Measurements from ENCODE around the gene DIP2A. TPM values are rescaled to one million over a fixed set of nuclear protein-coding genes. Genes with fewer than 3 reads are reported as not detected.

DIP2A gene
- polyA plus RNA-seq, 4 donors = 13.8 to 42.9 (median 22.8) TPM

DNA sequence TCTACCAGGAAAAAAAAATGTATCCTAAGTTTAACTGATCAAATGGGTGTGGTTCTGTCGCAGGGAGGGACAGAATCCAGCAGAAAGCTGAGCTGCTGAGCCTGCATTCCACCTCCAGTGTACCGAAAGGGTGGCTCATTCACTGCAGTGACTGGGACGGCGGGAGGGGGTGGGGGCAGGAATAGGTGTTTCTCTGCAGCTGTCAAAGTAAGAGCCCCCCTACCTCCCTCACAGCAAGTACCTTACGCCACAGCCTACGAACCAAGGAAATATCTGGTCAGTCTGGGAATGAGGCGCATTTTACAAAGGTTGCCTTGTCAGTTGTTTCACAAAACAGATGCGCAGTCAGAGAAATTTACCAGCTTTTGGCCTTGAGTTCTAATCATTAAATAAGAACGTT, 144.5 kb downstream of the DIP2A start:
- H3K9me3 ChIP-seq (ENCODE audit: control insufficient read depth in 2 of 2, insufficient read depth in 1 of 2, low read depth in 1 of 2, low read length in 1 of 2) = no peaks in the 10 kb centered on the region
- 38 to 47% (median 46%) methylated on average over 7 to 9 of the region's 9 CpGs for WGBS, 3 donors
- DNase-seq (no peak), FAIRE-seq (no peak)
- H3K4me3 ChIP-seq (ENCODE audit: low read depth in 1 of 3, low read length in 3 of 3) = no peak overlapping the region
- no peak overlapping the region for H3K27ac ChIP-seq (ENCODE audit: low read depth in 1 of 3, low read length in 2 of 3)
- H3K27me3 ChIP-seq (ENCODE audit: control insufficient read depth in 3 of 3, insufficient read depth in 3 of 3, low read length in 3 of 3) = no peaks in the 10 kb centered on the region
- H3K4me1 ChIP-seq (ENCODE audit: control insufficient read depth in 3 of 3, insufficient read depth in 2 of 3, low read depth in 1 of 3, low read length in 2 of 3) = no peaks in the 10 kb centered on the region
- no peaks in the 10 kb centered on the region for H3K36me3 ChIP-seq (ENCODE audit: control insufficient read depth in 3 of 3, insufficient read depth in 2 of 3, low read depth in 1 of 3, low read length in 3 of 3)

DNA sequence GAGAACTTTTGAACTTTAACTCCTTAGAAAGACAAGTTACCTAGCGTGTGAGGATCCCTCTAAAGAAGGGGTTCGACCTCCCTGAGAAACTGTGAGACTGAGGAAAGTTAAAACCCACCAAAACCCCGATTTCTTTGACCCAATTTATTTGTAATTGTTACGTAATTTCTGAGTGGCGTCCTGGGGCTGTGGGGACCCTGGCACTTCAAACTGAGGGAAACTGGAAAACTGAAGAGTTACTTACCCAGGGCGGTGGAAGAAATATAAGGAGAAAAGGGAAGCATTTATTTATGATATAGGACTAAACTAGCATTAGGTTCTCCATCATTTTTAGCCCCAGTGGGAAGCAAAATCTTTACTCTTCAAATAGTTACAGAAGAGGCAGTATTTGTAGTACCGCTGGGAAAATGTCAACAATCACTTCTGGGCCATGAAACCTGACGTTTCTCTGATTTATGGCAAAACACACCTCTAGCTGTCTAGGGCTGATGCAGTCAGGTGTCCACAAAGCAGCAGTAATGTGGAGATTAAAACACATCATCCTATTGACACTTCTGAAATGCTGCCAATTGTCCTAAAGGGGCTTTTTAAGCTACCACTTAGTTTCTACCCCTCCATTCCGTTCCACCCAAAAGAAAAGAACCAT, 145.8 kb downstream of the DIP2A start:
- Histone ChIP-seq H3K9me3 (ENCODE audit: control insufficient read depth in 2 of 2, insufficient read depth in 1 of 2, low read depth in 1 of 2, low read length in 1 of 2) (no peaks in the 10 kb centered on the region), H3K27ac (ENCODE audit: low read depth in 1 of 3, low read length in 2 of 3) (no peak overlapping the region), H3K36me3 (ENCODE audit: control insufficient read depth in 3 of 3, insufficient read depth in 2 of 3, low read depth in 1 of 3, low read length in 3 of 3) (no peaks in the 10 kb centered on the region), H3K27me3 (ENCODE audit: control insufficient read depth in 3 of 3, insufficient read depth in 3 of 3, low read length in 3 of 3) (no peaks in the 10 kb centered on the region), H3K4me3 (ENCODE audit: low read depth in 1 of 3, low read length in 3 of 3) (peak overlapping the region in 1 of 3 donors; percentile 23), H3K4me1 (ENCODE audit: control insufficient read depth in 3 of 3, insufficient read depth in 2 of 3, low read depth in 1 of 3, low read length in 2 of 3) (no peaks in the 10 kb centered on the region)
- DNase-seq = no peak
- WGBS, 3 donors = 70 to 77% (median 72%) methylated on average over 9 of the region's 9 CpGs
- no peak for FAIRE-seq

DNA sequence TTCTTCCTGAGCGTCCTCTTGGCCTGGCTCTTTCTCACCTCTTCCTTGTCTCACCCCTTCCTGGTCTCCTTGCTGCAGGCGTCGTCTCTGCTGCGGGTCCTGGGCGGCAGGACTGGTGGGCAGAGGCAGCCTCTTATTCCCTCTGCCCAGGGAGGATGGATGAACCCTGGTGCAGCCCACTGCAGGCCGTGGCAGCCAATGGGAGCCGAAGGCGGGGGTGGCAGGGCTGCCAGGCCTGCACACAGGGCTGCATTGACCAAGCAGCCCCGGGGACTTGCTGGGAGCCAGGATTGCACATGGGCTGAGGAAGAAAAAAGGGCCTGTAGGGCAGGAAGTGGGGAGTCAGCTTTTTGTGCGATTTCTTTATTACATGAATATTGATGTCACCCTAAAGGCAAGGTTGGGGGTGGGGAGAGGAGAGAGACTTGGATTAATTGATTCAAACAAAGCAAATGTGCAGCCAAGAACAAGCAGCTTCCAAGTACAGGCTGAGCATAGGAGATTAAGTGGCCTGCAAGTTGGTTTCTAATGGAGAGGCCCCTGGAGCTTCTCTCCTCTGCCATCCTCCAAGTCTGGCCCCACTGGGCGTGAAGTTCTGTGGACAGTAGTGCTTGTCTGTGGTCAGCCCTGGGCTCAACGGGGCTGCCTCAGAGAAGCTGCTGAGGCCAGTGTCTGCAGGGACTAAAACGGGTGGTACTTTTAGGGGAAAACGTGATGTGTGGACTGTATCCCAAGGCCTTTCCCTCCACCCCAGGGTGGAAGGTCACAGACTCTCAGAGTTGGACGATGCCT, 146.5 kb downstream of the DIP2A start, which contains the start of gene S100B:
Gene S100B, minus strand, starts transcription at position 108 of the 792 bp plus-strand sequence. CDS start 2,667 bp downstream, outside the sequence.
- FAIRE-seq = no peak
- Histone ChIP-seq H3K27ac (ENCODE audit: low read depth in 1 of 3, low read length in 2 of 3) (peak within 1 kb of the TSS in 1 of 3 donors; percentile 39), H3K4me1 (ENCODE audit: control insufficient read depth in 3 of 3, insufficient read depth in 2 of 3, low read depth in 1 of 3, low read length in 2 of 3) (no peaks in the 10 kb centered on the region), H3K9me3 (ENCODE audit: control insufficient read depth in 2 of 2, insufficient read depth in 1 of 2, low read depth in 1 of 2, low read length in 1 of 2) (peaks cover 0 to 1% of the 10 kb centered on the region in 2 donors), H3K4me3 (ENCODE audit: low read depth in 1 of 3, low read length in 3 of 3) (peak within 1 kb of the TSS in 1 of 3 donors; percentile 23), H3K36me3 (ENCODE audit: control insufficient read depth in 3 of 3, insufficient read depth in 2 of 3, low read depth in 1 of 3, low read length in 3 of 3) (no peaks in the 10 kb centered on the region), H3K27me3 (ENCODE audit: control insufficient read depth in 3 of 3, insufficient read depth in 3 of 3, low read length in 3 of 3) (no peaks in the 10 kb centered on the region)
- DNase-seq = no peak
- WGBS, 3 donors = 71 to 73% (median 72%) methylated on average over 15 of the region's 15 CpGs

DNA sequence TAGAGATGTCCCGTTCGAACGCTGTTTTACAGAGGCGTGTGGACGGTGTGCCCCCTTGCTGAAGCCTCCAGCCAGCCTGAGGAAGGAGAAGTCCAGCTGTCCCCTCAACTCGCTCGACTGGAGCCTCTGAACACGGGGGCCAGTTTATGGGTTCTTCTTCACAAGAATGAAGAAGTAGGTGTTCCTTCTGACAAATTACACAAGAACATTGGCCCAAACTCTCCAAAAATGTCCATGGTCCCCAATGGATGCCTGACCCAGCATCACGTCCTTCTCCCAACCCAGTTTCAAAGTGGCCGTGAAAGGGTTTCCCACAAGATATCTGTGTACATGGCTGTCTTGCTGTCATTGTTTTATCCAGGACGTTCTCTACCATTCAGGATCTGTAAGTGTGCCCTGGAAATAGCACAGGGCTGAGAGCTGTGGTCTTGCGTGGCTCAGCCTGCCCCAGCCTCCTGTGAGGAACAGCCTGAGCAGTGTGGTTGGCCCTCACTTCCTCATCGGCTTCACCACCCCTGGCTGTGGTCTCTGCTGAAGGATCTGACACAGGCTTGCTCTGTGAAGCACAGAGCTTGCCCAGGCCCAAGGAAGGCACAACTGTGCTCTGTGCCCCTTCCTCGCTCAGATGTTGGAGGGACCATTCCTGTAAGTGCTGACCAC, 147.2 kb downstream of the DIP2A start:
- Histone ChIP-seq H3K27me3 (ENCODE audit: control insufficient read depth in 3 of 3, insufficient read depth in 3 of 3, low read length in 3 of 3) (no peaks in the 10 kb centered on the region), H3K27ac (ENCODE audit: low read depth in 1 of 3, low read length in 2 of 3) (peak overlapping the region in 1 of 3 donors; percentile 39), H3K4me1 (ENCODE audit: control insufficient read depth in 3 of 3, insufficient read depth in 2 of 3, low read depth in 1 of 3, low read length in 2 of 3) (no peaks in the 10 kb centered on the region), H3K9me3 (ENCODE audit: control insufficient read depth in 2 of 2, insufficient read depth in 1 of 2, low read depth in 1 of 2, low read length in 1 of 2) (peaks cover 0 to 8% of the 10 kb centered on the region in 2 donors), H3K36me3 (ENCODE audit: control insufficient read depth in 3 of 3, insufficient read depth in 2 of 3, low read depth in 1 of 3, low read length in 3 of 3) (no peaks in the 10 kb centered on the region), H3K4me3 (ENCODE audit: low read depth in 1 of 3, low read length in 3 of 3) (no peak overlapping the region)
- DNase-seq (peak in 1 of 2 donors; percentile 40), FAIRE-seq (no peak)
- WGBS, 3 donors = 74 to 80% (median 74%) methylated on average over 14 of the region's 14 CpGs

DNA sequence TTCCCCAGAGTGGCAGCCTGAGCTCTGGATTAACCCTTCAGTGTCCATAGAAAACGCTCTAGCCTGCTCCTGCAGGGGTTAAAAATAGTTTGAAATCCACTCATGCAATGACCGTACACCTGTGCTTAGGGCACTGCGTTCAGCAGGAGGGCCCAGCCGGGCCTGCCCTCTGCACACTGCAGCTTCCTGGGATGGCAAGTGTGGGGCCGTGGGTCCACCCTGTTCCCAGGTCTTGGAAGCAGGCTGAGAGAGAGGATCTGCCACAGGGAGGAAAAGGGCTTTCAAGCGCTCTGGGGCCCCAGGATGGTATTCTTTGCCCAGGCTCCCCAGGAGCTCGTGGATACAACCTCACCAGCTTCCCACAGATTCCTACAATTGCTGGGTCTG, 147.7 kb downstream of the DIP2A start:
- no peak overlapping the region for H3K4me3 ChIP-seq (ENCODE audit: low read depth in 1 of 3, low read length in 3 of 3)
- 58 to 74% (median 71%) methylated on average over 7 of the region's 7 CpGs for WGBS, 3 donors
- peaks cover 0 to 8% of the 10 kb centered on the region in 2 donors for H3K9me3 ChIP-seq (ENCODE audit: control insufficient read depth in 2 of 2, insufficient read depth in 1 of 2, low read depth in 1 of 2, low read length in 1 of 2)
- no peaks in the 10 kb centered on the region for H3K36me3 ChIP-seq (ENCODE audit: control insufficient read depth in 3 of 3, insufficient read depth in 2 of 3, low read depth in 1 of 3, low read length in 3 of 3)
- no peak overlapping the region for H3K27ac ChIP-seq (ENCODE audit: low read depth in 1 of 3, low read length in 2 of 3)
- FAIRE-seq (no peak), DNase-seq (no peak)
- H3K4me1 ChIP-seq (ENCODE audit: control insufficient read depth in 3 of 3, insufficient read depth in 2 of 3, low read depth in 1 of 3, low read length in 2 of 3) = no peaks in the 10 kb centered on the region
- no peaks in the 10 kb centered on the region for H3K27me3 ChIP-seq (ENCODE audit: control insufficient read depth in 3 of 3, insufficient read depth in 3 of 3, low read length in 3 of 3)

DNA sequence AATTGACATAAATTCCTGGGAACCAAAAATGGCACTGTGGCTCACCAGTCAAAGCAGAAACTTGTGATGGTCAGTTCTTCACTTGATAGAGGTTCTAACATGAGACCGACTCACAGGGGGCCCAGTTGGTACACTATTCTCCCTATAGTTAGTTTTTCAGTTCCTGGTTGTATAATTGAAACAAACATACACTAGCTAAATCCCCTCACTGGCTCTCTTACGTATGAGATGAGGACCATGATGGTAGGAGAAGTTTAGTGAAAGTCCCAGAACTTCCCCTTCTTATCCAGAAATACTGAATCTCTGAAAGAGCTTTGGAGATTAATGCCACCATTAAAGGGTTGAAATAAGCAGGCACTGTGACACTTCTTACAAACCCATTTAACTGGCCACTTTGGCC, 148.9 kb downstream of the DIP2A start:
- Histone ChIP-seq H3K4me1 (ENCODE audit: control insufficient read depth in 3 of 3, insufficient read depth in 2 of 3, low read depth in 1 of 3, low read length in 2 of 3) (no peaks in the 10 kb centered on the region), H3K4me3 (ENCODE audit: low read depth in 1 of 3, low read length in 3 of 3) (no peak overlapping the region), H3K27ac (ENCODE audit: low read depth in 1 of 3, low read length in 2 of 3) (no peak overlapping the region), H3K36me3 (ENCODE audit: control insufficient read depth in 3 of 3, insufficient read depth in 2 of 3, low read depth in 1 of 3, low read length in 3 of 3) (no peaks in the 10 kb centered on the region), H3K27me3 (ENCODE audit: control insufficient read depth in 3 of 3, insufficient read depth in 3 of 3, low read length in 3 of 3) (no peaks in the 10 kb centered on the region), H3K9me3 (ENCODE audit: control insufficient read depth in 2 of 2, insufficient read depth in 1 of 2, low read depth in 1 of 2, low read length in 1 of 2) (peaks cover 0 to 8% of the 10 kb centered on the region in 2 donors)
- FAIRE-seq = no peak
- 88 to 92% (median 88%) methylated on average over 2 of the region's 2 CpGs for WGBS, 3 donors
- no peak for DNase-seq

DNA sequence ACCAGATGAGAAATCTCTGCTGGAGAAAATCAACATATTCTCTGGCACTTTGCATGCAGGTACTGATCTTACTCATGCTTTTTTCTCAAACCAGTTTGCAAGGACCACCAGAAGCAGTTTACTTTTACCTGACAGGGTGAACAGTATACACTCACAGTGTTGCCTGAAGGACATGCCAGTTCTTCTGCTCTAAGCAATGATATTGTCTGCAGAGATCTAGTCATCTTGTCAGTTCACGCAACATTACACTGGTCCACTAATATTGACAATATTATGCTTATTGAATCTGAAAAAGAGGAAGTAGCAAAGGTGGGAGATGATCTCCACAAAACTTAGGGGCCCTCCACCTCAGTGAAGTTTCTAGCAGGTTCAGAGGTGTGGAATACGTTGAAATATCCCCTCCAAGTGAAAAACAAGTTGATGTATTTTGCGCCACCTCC, 150.0 kb downstream of the DIP2A start:
- Histone ChIP-seq H3K27ac (ENCODE audit: low read depth in 1 of 3, low read length in 2 of 3) (no peak overlapping the region), H3K36me3 (ENCODE audit: control insufficient read depth in 3 of 3, insufficient read depth in 2 of 3, low read depth in 1 of 3, low read length in 3 of 3) (no peaks in the 10 kb centered on the region), H3K9me3 (ENCODE audit: control insufficient read depth in 2 of 2, insufficient read depth in 1 of 2, low read depth in 1 of 2, low read length in 1 of 2) (peaks cover 0 to 8% of the 10 kb centered on the region in 2 donors), H3K27me3 (ENCODE audit: control insufficient read depth in 3 of 3, insufficient read depth in 3 of 3, low read length in 3 of 3) (no peaks in the 10 kb centered on the region), H3K4me3 (ENCODE audit: low read depth in 1 of 3, low read length in 3 of 3) (no peak overlapping the region), H3K4me1 (ENCODE audit: control insufficient read depth in 3 of 3, insufficient read depth in 2 of 3, low read depth in 1 of 3, low read length in 2 of 3) (no peaks in the 10 kb centered on the region)
- FAIRE-seq (no peak), DNase-seq (no peak)
- 65 to 76% (median 72%) methylated on average over 3 of the region's 3 CpGs for WGBS, 3 donors

DNA sequence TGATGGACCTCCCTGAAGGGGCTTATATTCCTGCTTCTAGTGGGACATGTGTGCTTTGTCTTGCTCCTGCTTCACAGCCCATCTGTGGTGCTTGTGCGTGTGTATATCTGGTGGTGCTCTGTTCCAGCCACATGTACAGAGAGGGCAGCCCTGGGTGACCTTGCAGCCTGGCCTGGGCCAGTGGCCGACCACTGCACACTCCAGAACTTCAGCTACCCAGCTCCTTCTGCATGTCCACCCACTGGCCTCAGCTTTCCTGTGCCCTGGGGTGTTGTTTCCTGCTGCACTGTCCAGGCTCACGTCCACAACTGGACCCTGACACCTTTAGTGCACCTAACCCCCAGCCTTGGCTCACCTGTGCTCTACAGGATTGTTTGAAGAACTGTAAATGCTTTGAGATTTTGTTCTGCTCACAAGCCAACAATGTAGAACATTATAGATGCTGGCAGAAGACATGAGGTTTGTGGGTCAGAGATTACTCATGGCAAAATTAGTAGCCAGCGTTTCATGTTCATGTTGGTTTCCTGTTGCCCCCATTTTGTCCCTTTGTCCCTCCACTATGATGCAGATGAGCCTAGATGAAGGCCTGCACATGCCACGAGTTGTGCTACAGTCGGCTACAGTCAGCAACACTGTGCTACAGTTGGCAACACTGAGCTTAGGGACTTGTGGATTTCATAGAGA, 151.5 kb downstream of the DIP2A start:
- H3K4me1 ChIP-seq (ENCODE audit: control insufficient read depth in 3 of 3, insufficient read depth in 2 of 3, low read depth in 1 of 3, low read length in 2 of 3) = no peaks in the 10 kb centered on the region
- 73 to 82% (median 80%) methylated on average over 6 of the region's 6 CpGs for WGBS, 3 donors
- no peak for DNase-seq
- H3K36me3 ChIP-seq (ENCODE audit: control insufficient read depth in 3 of 3, insufficient read depth in 2 of 3, low read depth in 1 of 3, low read length in 3 of 3) = no peaks in the 10 kb centered on the region
- no peaks in the 10 kb centered on the region for H3K27me3 ChIP-seq (ENCODE audit: control insufficient read depth in 3 of 3, insufficient read depth in 3 of 3, low read length in 3 of 3)
- H3K9me3 ChIP-seq (ENCODE audit: control insufficient read depth in 2 of 2, insufficient read depth in 1 of 2, low read depth in 1 of 2, low read length in 1 of 2) = peaks cover 0 to 8% of the 10 kb centered on the region in 2 donors
- H3K27ac ChIP-seq (ENCODE audit: low read depth in 1 of 3, low read length in 2 of 3) = no peak overlapping the region
- FAIRE-seq = no peak
- no peak overlapping the region for H3K4me3 ChIP-seq (ENCODE audit: low read depth in 1 of 3, low read length in 3 of 3)

All from small intestine (tissue), 7 donors.